ENCODE results near the gene SLCO3A1. TPM values are rescaled to one million over a fixed set of nuclear protein-coding genes. Genes with fewer than 3 reads are reported as not detected.

SLCO3A1 gene
- total RNA-seq, 2 donors from 2014 or later: 7.2 to 11.4 TPM

DNA sequence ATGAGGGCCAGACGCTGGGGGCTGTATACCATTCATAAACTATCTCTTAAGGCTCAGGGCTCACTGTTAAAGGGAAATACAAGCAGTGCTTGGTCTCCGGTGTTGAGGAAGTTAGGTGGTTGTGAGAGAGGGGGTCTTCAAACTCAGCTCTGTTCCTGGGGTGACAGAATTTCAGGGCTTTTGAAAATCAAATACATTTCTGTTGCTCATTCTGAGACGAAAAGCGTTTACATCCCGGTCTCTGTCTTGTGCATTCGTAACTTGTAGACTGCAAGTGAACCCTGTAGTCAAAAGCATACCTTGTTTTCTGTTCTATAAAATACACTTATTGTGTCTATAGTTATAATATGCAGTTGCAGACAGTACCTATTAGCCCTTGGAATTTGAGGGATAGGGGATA lies 1.7 kb downstream of the SLCO3A1 start:
- no peak for DNase-seq
- no peaks in the 10 kb centered on the region for H3K9me3 ChIP-seq (ENCODE audit: control insufficient read depth, low read length)
- TF ChIP-seq, protein P1, sequence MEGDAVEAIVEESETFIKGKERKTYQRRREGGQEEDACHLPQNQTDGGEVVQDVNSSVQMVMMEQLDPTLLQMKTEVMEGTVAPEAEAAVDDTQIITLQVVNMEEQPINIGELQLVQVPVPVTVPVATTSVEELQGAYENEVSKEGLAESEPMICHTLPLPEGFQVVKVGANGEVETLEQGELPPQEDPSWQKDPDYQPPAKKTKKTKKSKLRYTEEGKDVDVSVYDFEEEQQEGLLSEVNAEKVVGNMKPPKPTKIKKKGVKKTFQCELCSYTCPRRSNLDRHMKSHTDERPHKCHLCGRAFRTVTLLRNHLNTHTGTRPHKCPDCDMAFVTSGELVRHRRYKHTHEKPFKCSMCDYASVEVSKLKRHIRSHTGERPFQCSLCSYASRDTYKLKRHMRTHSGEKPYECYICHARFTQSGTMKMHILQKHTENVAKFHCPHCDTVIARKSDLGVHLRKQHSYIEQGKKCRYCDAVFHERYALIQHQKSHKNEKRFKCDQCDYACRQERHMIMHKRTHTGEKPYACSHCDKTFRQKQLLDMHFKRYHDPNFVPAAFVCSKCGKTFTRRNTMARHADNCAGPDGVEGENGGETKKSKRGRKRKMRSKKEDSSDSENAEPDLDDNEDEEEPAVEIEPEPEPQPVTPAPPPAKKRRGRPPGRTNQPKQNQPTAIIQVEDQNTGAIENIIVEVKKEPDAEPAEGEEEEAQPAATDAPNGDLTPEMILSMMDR (conservative IDR thresholded peaks at IDR 0.05): no peak
- 76 to 87% methylated on average over 3 to 5 of the region's 6 CpGs for WGBS, 2 experiments (ENCODE audit: insufficient coverage in 1 of 2, insufficient read length in 1 of 2)
- no peaks in the 10 kb centered on the region for H3K4me1 ChIP-seq (ENCODE audit: control insufficient read depth, insufficient read depth, low read length)
- H3K9ac ChIP-seq (ENCODE audit: extremely low read depth, low read length, poor library complexity, severe bottlenecking): no peak overlapping the region
- no peaks in the 10 kb centered on the region for H3K9me3 Mint-ChIP-seq
- no peak overlapping the region for H3K27ac Mint-ChIP-seq
- H3K4me1 Mint-ChIP-seq: peaks cover 12% of the 10 kb centered on the region
- peaks cover 22% of the 10 kb centered on the region for H3K27me3 Mint-ChIP-seq (ENCODE audit: insufficient read depth)
- no peaks in the 10 kb centered on the region for H3K36me3 ChIP-seq (ENCODE audit: control insufficient read depth, insufficient read depth, low read length)
- peak overlapping the region; percentile 74 for H3K4me3 ChIP-seq (ENCODE audit: low read length)
- no peak overlapping the region for H3K4me3 Mint-ChIP-seq
- H3K36me3 Mint-ChIP-seq (ENCODE audit: low read depth): no peaks in the 10 kb centered on the region
- H3K27me3 ChIP-seq (ENCODE audit: control insufficient read depth, insufficient read depth, low read length, poor library complexity, severe bottlenecking): peaks cover 17% of the 10 kb centered on the region
- no peak overlapping the region for H3K27ac ChIP-seq (ENCODE audit: low read depth, low read length)

DNA sequence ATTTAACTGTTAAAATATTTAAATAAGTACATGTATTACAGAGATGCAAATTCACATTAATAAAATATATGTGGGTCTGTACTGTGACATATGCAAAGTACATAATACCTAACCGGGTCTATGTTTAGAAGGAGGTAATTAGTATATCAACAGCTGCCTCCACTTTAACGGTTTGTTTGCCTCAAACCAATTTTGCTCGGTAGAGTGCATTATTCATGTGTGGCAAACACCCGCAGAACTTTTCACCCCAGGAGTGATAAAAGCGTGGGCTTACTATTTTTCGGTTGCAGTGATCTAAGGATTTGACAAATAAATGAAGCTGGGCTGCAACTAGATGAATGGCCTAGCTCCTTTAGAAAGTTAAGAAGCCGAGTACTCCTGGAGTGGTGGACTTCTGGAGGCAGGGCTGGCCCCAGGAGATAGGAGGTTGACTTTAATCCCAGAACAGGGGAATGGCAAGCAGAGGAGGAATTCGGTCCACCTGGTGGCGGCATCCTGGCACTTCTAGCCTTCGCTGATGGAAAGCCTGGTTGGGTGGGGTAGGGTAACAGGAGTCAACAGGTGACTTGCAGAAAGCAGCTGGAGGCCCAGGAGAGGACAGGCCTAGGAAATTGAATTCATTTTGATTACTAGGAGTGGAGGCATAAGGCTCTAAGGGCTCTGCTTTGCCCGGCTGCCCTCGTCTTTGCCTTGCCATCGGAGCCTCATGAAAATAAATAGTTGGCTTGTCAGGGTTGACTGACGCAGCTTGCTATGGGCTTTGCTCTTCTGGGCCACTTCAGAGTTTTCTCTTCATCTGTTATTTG lies 2.4 kb downstream of the SLCO3A1 start:
- Mint-ChIP-seq H3K4me3 (no peak overlapping the region), H3K9me3 (no peaks in the 10 kb centered on the region), H3K36me3 (ENCODE audit: low read depth) (no peaks in the 10 kb centered on the region), H3K27me3 (ENCODE audit: insufficient read depth) (peaks cover 22% of the 10 kb centered on the region), H3K4me1 (peaks cover 14% of the 10 kb centered on the region), H3K27ac (no peak overlapping the region)
- Histone ChIP-seq H3K4me3 (ENCODE audit: low read length) (no peak overlapping the region), H3K9me3 (ENCODE audit: control insufficient read depth, low read length) (no peaks in the 10 kb centered on the region), H3K9ac (ENCODE audit: extremely low read depth, low read length, poor library complexity, severe bottlenecking) (no peak overlapping the region), H3K27me3 (ENCODE audit: control insufficient read depth, insufficient read depth, low read length, poor library complexity, severe bottlenecking) (peaks cover 17% of the 10 kb centered on the region), H3K4me1 (ENCODE audit: control insufficient read depth, insufficient read depth, low read length) (no peaks in the 10 kb centered on the region), H3K27ac (ENCODE audit: low read depth, low read length) (no peak overlapping the region), H3K36me3 (ENCODE audit: control insufficient read depth, insufficient read depth, low read length) (no peaks in the 10 kb centered on the region)
- WGBS, 2 experiments (ENCODE audit: insufficient coverage in 1 of 2, insufficient read length in 1 of 2): 73 to 78% methylated on average over 7 to 14 of the region's 14 CpGs
- DNase-seq: peak; percentile 95
- TF ChIP-seq, protein P1 (conservative IDR thresholded peaks at IDR 0.05): peak; percentile 84

DNA sequence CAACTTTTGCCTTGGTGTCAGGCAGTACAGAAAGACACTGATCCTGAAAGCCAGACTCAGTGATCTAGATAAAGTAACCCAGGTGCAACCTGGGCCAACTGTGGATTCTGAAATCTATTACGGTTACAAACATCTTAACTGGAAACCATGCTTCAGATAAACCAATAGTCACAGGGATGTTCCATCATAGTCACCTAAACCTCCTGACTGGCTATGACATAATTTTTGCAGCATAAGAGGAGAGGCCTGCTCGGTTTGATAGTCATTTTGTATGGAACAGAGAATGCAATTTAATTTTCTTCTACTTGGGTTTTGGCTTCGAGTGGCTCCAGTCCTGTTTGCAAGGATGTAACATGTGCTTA lies 3.7 kb downstream of the SLCO3A1 start:
- no peak overlapping the region for H3K27ac ChIP-seq (ENCODE audit: low read depth, low read length)
- H3K36me3 ChIP-seq (ENCODE audit: control insufficient read depth, insufficient read depth, low read length): no peaks in the 10 kb centered on the region
- peaks cover 19% of the 10 kb centered on the region for H3K27me3 Mint-ChIP-seq (ENCODE audit: insufficient read depth)
- no peak overlapping the region for H3K9ac ChIP-seq (ENCODE audit: extremely low read depth, low read length, poor library complexity, severe bottlenecking)
- H3K27ac Mint-ChIP-seq: no peak overlapping the region
- H3K4me1 Mint-ChIP-seq: peaks cover 17% of the 10 kb centered on the region
- H3K4me3 ChIP-seq (ENCODE audit: low read length): no peak overlapping the region
- peaks cover 17% of the 10 kb centered on the region for H3K27me3 ChIP-seq (ENCODE audit: control insufficient read depth, insufficient read depth, low read length, poor library complexity, severe bottlenecking)
- TF ChIP-seq, protein P1 (conservative IDR thresholded peaks at IDR 0.05): no peak
- no peak for DNase-seq
- H3K9me3 ChIP-seq (ENCODE audit: control insufficient read depth, low read length): no peaks in the 10 kb centered on the region
- H3K36me3 Mint-ChIP-seq (ENCODE audit: low read depth): no peaks in the 10 kb centered on the region
- WGBS, 2 experiments (ENCODE audit: insufficient coverage in 1 of 2, insufficient read length in 1 of 2): 93 to 100% methylated on average over 2 to 3 of the region's 3 CpGs
- H3K4me3 Mint-ChIP-seq: no peak overlapping the region
- H3K9me3 Mint-ChIP-seq: no peaks in the 10 kb centered on the region
- H3K4me1 ChIP-seq (ENCODE audit: control insufficient read depth, insufficient read depth, low read length): no peaks in the 10 kb centered on the region

Measured in endodermal cell (in vitro differentiated cells).